Caco-2 (cell line): ENCODE measurements around the gene MXRA7. TPM values are rescaled to one million over a fixed set of nuclear protein-coding genes. Genes with fewer than 3 reads are reported as not detected.

ENCODE experiments used
- BruUV-seq: library from RNA; stranded (reverse); fragments of 400-500 nt; replicated peaks from 2 replicates; lab custom pipeline; 2021; lab: Mats Ljungman, UMichigan
- CTCF ChIA-PET: fragments of 300-600 bp; sonication (Branson Sonifier 250); formaldehyde crosslinking; loops from one replicate; lab custom pipeline; 2022; ENCODE audit warnings: antibody characterized with exemption; lab: Charles Lee
- POLR2A ChIA-PET: fragments of 300-600 bp; sonication (Branson Sonifier 250); formaldehyde crosslinking; loops from one replicate; lab custom pipeline; 2022; ENCODE audit warnings: antibody characterized with exemption; lab: Charles Lee
- DNase-seq, 2 experiments: peaks; one replicate each; pipeline versions ENCODE4 v3.0.0 to v3.0.0-alpha.2; 2020 to 2022
- H3K27me3 ChIP-seq: replicated peaks from 2 replicates; pipeline ENCODE4 v1.6.0; 2011; ENCODE audit warnings: low read length; ENCODE audit not compliant: control insufficient read depth, insufficient read depth
- H3K36me3 ChIP-seq: 2 replicates; pipeline ENCODE4 v1.5.1; 2011; ENCODE audit warnings: low read length; ENCODE audit not compliant: control insufficient read depth, insufficient read depth
- H3K4me1 ChIP-seq: fragments of 250-450 bp; sonication (Bioruptor Pico); 2 replicates; pipeline ENCODE4 v1.5.1; 2020; ENCODE audit warnings: mild to moderate bottlenecking
- H3K4me3 ChIP-seq: 2 replicates; pipeline ENCODE4 v1.5.1; 2011; ENCODE audit warnings: low read depth, mild to moderate bottlenecking, control low read depth, low read length
- H3K9me3 ChIP-seq: fragments of 250-450 bp; sonication (Bioruptor Pico); 2 replicates; pipeline ENCODE4 v1.5.1; 2020; ENCODE audit warnings: mild to moderate bottlenecking, moderate library complexity
- H3K27ac Mint-ChIP-seq: one replicate; pipeline ENCODE4 v1.8.0; 2022; ENCODE audit warnings: mixed read lengths; ENCODE audit not compliant: unreplicated experiment
- H3K27me3 Mint-ChIP-seq: one replicate; pipeline ENCODE4 v1.8.0; 2022; ENCODE audit warnings: mixed read lengths; ENCODE audit not compliant: insufficient read depth, unreplicated experiment
- H3K36me3 Mint-ChIP-seq: one replicate; pipeline ENCODE4 v1.8.0; 2022; ENCODE audit warnings: mild to moderate bottlenecking, mixed read lengths; ENCODE audit not compliant: insufficient read depth, unreplicated experiment
- H3K4me1 Mint-ChIP-seq: one replicate; pipeline ENCODE4 v1.8.0; 2022; ENCODE audit warnings: low read depth, mixed read lengths; ENCODE audit not compliant: unreplicated experiment
- H3K4me3 Mint-ChIP-seq: one replicate; pipeline ENCODE4 v1.8.0; 2022; ENCODE audit warnings: mild to moderate bottlenecking, moderate library complexity, mixed read lengths; ENCODE audit not compliant: unreplicated experiment
- H3K9me3 Mint-ChIP-seq: one replicate; pipeline ENCODE4 v1.8.0; 2022; ENCODE audit warnings: mixed read lengths; ENCODE audit not compliant: unreplicated experiment
- CTCF ChIP-seq, 2 experiments: fragments of 200-600 bp in 1 of 2; IDR thresholded peaks; 1 replicate in 1 of 2; 2 replicates in 1 of 2; pipeline versions ENCODE4 v1.5.1 to v1.8.0; 2011 to 2022; ENCODE audit warnings: antibody characterized with exemption in 1 of 2, control low read depth in 1 of 2, inconsistent platforms in 1 of 2, low read depth in 1 of 2, low read length in 1 of 2, mild to moderate bottlenecking in 1 of 2, moderate library complexity in 1 of 2; ENCODE audit not compliant: insufficient read depth in 1 of 2, severe bottlenecking in 1 of 2, unreplicated experiment in 1 of 2
- intact Hi-C: fragments of 100-400 bp; cut with micrococcal nuclease; formaldehyde crosslinking; loops from one replicate; pipeline ENCODE4 v1.10.0; 2022; ENCODE audit not compliant: unreplicated experiment
- microRNA-seq: library from miRNA; unstranded; fragments of <30 nt; microRNA quantifications from one replicate; pipeline ENCODE4 v1.2.0, GENCODE V29; 2022
- total RNA-seq: library from RNA; stranded (reverse); gene quantifications from 2 replicates; pipeline ENCODE4 v1.2.3, GENCODE V29; 2022

MXRA7 gene
- total RNA-seq, 1 experiment from 2014 or later, result 70.2 TPM

GRCh38 chr17:76631821-76632565, 78.8 kb downstream of the MXRA7 start:
- ChIA-PET CTCF (interaction anchor here (0.5 to 1.0 kb wide), 2 partner anchors 74 to 174 kb away, joined by 3 read pairs; no protein-coding TSS in a partner anchor), POLR2A (interaction anchor here (0.6 kb wide), 1 partner anchor 845 kb away, joined by 3 read pairs; no protein-coding TSS in a partner anchor)
- no peak for TF ChIP-seq CTCF (IDR thresholded peaks at IDR 0.05; ENCODE audit: insufficient read depth in 1 of 2, low read depth in 1 of 2, low read length in 1 of 2, severe bottlenecking in 1 of 2, unreplicated experiment in 1 of 2)
- Mint-ChIP-seq H3K9me3 (no peaks in the 10 kb centered on the region), H3K4me3 (no peak overlapping the region), H3K27ac (peak overlapping the region; percentile 70), H3K36me3 (peaks cover 9% of the 10 kb centered on the region), H3K4me1 (peaks cover 36% of the 10 kb centered on the region), H3K27me3 (no peaks in the 10 kb centered on the region)
- no peaks in the 10 kb centered on the region for H3K36me3 ChIP-seq
- no peaks in the 10 kb centered on the region for H3K27me3 ChIP-seq
- H3K9me3 ChIP-seq, result no peaks in the 10 kb centered on the region
- intact Hi-C loops, result no loop called here
- DNase-seq, result no peak
- H3K4me3 ChIP-seq, result no peak overlapping the region
- BruUV-seq, result no TSS peak
- peaks cover 54% of the 10 kb centered on the region for H3K4me1 ChIP-seq

DNA sequence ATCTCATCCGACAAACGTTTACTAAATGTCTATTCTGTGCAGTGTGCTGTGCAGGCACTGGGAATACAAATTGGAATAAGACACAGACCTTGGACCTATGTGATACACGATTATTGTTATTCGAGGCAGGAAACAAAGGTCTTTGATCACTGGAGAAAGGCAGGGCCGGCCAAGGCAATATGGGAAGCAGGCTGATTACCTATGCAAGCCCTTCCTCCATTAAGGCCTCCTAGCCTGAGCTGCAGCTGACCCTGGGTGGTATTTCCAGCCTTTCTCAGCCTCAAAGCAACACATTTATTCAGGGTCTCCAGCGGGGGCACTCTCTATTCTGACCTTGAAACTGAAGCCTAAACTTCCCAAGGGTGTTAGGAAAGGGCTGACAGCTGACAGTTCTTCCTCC, 80.6 kb downstream of the MXRA7 start:
- Mint-ChIP-seq H3K36me3 (peaks cover 9% of the 10 kb centered on the region), H3K4me3 (no peak overlapping the region), H3K27ac (no peak overlapping the region), H3K27me3 (no peaks in the 10 kb centered on the region), H3K4me1 (peaks cover 33% of the 10 kb centered on the region), H3K9me3 (no peaks in the 10 kb centered on the region)
- peaks cover 38% of the 10 kb centered on the region for H3K4me1 ChIP-seq
- no peaks in the 10 kb centered on the region for H3K9me3 ChIP-seq
- BruUV-seq, result no TSS peak
- ChIA-PET CTCF (no interaction called here), POLR2A (no interaction called here)
- no peak overlapping the region for H3K4me3 ChIP-seq
- H3K27me3 ChIP-seq, result no peaks in the 10 kb centered on the region
- no peak for TF ChIP-seq CTCF (IDR thresholded peaks at IDR 0.05; ENCODE audit: insufficient read depth in 1 of 2, low read depth in 1 of 2, low read length in 1 of 2, severe bottlenecking in 1 of 2, unreplicated experiment in 1 of 2)
- no peaks in the 10 kb centered on the region for H3K36me3 ChIP-seq
- intact Hi-C loops, result no loop called here
- DNase-seq, result no peak

Small RNA genes within 50 kb of the gene (microRNA-seq; reads per million reads assigned to microRNA genes)
- 2.0 reads per million, percentile 8 among the genes with 10 or more reads in this experiment for gene MIR636

Other genes starting within 250 kb of the MXRA7 start
- gene AANAT, start 243.4 kb downstream of the MXRA7 start, total RNA-seq, result not detected in 2 replicates
- 33.8 and 37.2 TPM in 2 replicates for gene RHBDF2, start 209.5 kb downstream of the MXRA7 start, total RNA-seq
- 0.32 and 1.0 TPM in 2 replicates for gene CYGB, start 173.3 kb downstream of the MXRA7 start, total RNA-seq
- gene PRCD, start 170.9 kb downstream of the MXRA7 start, total RNA-seq, result not detected in 2 replicates
- gene ST6GALNAC2, start 125.1 kb downstream of the MXRA7 start, total RNA-seq, result 0.77 and 2.5 TPM in 2 replicates
- 1.6 and 1.7 TPM in 2 replicates for gene ST6GALNAC1, start 67.2 kb downstream of the MXRA7 start, total RNA-seq
- 37.4 and 48.2 TPM in 2 replicates for gene JMJD6, start 15.6 kb upstream of the MXRA7 start, total RNA-seq
- gene METTL23, start 15.9 kb upstream of the MXRA7 start, total RNA-seq, result 37.7 and 38.8 TPM in 2 replicates
- gene SRSF2, start 26.4 kb upstream of the MXRA7 start, total RNA-seq, result 349 and 356 TPM in 2 replicates
- gene MFSD11, start 27.2 kb upstream of the MXRA7 start, total RNA-seq, result 40.4 and 47.5 TPM in 2 replicates
- gene MGAT5B, start 157.4 kb upstream of the MXRA7 start, total RNA-seq, result 8.9 and 9.1 TPM in 2 replicates